Loucy (cell line): Measurements from ENCODE around the gene GPRC5C.

Source experiments
- H2AFZ ChIP-seq: fragments of 200-600 bp; sonication (generic); 2 replicates; pipeline ENCODE4 v1.6.0; 2016; ENCODE audit warnings: antibody characterized with exemption, mild to moderate bottlenecking, low read length, moderate library complexity
- H3F3A ChIP-seq: fragments of 200-600 bp; 2 replicates; pipeline ENCODE4 v1.6.0; 2016; ENCODE audit warnings: antibody characterized with exemption, low read depth, mild to moderate bottlenecking
- H3K27me3 ChIP-seq: fragments of 200-600 bp; sonication (generic); 2 replicates; pipeline ENCODE4 v1.6.1; 2014; ENCODE audit warnings: low read length, mild to moderate bottlenecking; ENCODE audit not compliant: insufficient read depth, poor library complexity, severe bottlenecking
- H3K36me3 ChIP-seq: fragments of 200-600 bp; sonication (generic); 2 replicates; pipeline ENCODE4 v1.6.1; 2016; ENCODE audit warnings: low read length; ENCODE audit not compliant: insufficient read depth
- H3K4me1 ChIP-seq: fragments of 200-600 bp; sonication (generic); 2 replicates; pipeline ENCODE4 v1.5.1; 2014; ENCODE audit warnings: low read length, mild to moderate bottlenecking; ENCODE audit not compliant: insufficient read depth, poor library complexity, severe bottlenecking
- H3K4me2 ChIP-seq: fragments of 200-600 bp; sonication (generic); 2 replicates; pipeline ENCODE4 v1.6.0; 2014; ENCODE audit warnings: antibody characterized with exemption, low read length, low read depth, mild to moderate bottlenecking; ENCODE audit not compliant: poor library complexity, severe bottlenecking
- H3K4me3 ChIP-seq: fragments of 200-600 bp; sonication (generic); 2 replicates; pipeline ENCODE4 v1.5.1; 2014; ENCODE audit warnings: low read length, mild to moderate bottlenecking, mixed read lengths; ENCODE audit not compliant: poor library complexity, severe bottlenecking
- H3K79me2 ChIP-seq: fragments of 200-600 bp; sonication (generic); 2 replicates; pipeline ENCODE4 v1.6.1; 2014; ENCODE audit warnings: low read length; ENCODE audit not compliant: insufficient read depth
- H3K9ac ChIP-seq: fragments of 200-600 bp; sonication (generic); 2 replicates; pipeline ENCODE4 v1.6.0; 2014; ENCODE audit warnings: mild to moderate bottlenecking, low read depth, low read length, moderate library complexity; ENCODE audit not compliant: poor library complexity, severe bottlenecking
- H3K9me2 ChIP-seq: fragments of 200-600 bp; sonication (generic); replicated peaks from 2 replicates; pipeline ENCODE4 v1.6.1; 2016; ENCODE audit warnings: low read depth, low read length, mixed read lengths
- H3K9me3 ChIP-seq: fragments of 200-600 bp; sonication (generic); 2 replicates; pipeline ENCODE4 v1.6.1; 2014; ENCODE audit warnings: mild to moderate bottlenecking, antibody characterized with exemption, low read length, low read depth; ENCODE audit not compliant: insufficient read depth
- H4K20me1 ChIP-seq: fragments of 200-600 bp; sonication (generic); 2 replicates; pipeline ENCODE4 v1.6.0; 2014; ENCODE audit warnings: antibody characterized with exemption, low read length, mild to moderate bottlenecking; ENCODE audit not compliant: insufficient read depth, poor library complexity, severe bottlenecking
- EZH2phosphoT487 ChIP-seq: fragments of 200-600 bp; IDR thresholded peaks from 2 replicates; pipeline ENCODE4 v1.6.1; 2018; ENCODE audit warnings: antibody characterized with exemption, mild to moderate bottlenecking, moderate library complexity, borderline replicate concordance
- TF ChIP-seq, protein P1 (sequence below): fragments of 200-600 bp; sonication (generic); conservative IDR thresholded peaks from 2 replicates; pipeline ENCODE4 v1.5.1; 2014; ENCODE audit warnings: mild to moderate bottlenecking, antibody characterized with exemption, low read length

Gene GPRC5C

DNA sequence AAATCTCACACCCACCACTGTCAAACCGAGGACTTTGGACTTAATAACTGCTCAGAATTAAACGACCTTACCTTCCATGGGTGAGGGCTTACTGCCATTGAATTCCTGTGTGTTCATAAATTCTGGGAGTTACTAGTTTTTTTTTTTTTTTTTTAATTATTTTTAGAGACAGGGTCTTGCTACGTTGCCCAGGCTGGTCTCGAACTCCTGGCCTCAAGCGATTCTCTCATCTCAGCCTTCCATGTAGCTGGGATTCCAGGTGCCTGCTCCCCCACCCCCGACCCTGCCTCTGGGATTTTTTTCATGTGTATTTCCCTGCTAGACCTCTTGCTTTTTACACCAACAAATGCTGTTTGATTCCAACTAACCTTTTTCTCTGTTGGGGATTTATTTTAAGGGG, 19.7 kb downstream of the GPRC5C start:
- no peak overlapping the region for H3K4me2 ChIP-seq
- no peak overlapping the region for H3K4me3 ChIP-seq
- no peaks in the 10 kb centered on the region for H3K27me3 ChIP-seq
- no peaks in the 10 kb centered on the region for H3K9me3 ChIP-seq
- TF ChIP-seq, protein P1, sequence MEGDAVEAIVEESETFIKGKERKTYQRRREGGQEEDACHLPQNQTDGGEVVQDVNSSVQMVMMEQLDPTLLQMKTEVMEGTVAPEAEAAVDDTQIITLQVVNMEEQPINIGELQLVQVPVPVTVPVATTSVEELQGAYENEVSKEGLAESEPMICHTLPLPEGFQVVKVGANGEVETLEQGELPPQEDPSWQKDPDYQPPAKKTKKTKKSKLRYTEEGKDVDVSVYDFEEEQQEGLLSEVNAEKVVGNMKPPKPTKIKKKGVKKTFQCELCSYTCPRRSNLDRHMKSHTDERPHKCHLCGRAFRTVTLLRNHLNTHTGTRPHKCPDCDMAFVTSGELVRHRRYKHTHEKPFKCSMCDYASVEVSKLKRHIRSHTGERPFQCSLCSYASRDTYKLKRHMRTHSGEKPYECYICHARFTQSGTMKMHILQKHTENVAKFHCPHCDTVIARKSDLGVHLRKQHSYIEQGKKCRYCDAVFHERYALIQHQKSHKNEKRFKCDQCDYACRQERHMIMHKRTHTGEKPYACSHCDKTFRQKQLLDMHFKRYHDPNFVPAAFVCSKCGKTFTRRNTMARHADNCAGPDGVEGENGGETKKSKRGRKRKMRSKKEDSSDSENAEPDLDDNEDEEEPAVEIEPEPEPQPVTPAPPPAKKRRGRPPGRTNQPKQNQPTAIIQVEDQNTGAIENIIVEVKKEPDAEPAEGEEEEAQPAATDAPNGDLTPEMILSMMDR: no peak
- no peaks in the 10 kb centered on the region for H3F3A ChIP-seq
- H3K9ac ChIP-seq: no peak overlapping the region
- no peaks in the 10 kb centered on the region for H4K20me1 ChIP-seq
- H3K36me3 ChIP-seq: no peaks in the 10 kb centered on the region
- no peaks in the 10 kb centered on the region for H3K4me1 ChIP-seq
- H3K79me2 ChIP-seq: no peaks in the 10 kb centered on the region
- H2AFZ ChIP-seq: no peak overlapping the region
- H3K9me2 ChIP-seq: no peaks in the 10 kb centered on the region

DNA sequence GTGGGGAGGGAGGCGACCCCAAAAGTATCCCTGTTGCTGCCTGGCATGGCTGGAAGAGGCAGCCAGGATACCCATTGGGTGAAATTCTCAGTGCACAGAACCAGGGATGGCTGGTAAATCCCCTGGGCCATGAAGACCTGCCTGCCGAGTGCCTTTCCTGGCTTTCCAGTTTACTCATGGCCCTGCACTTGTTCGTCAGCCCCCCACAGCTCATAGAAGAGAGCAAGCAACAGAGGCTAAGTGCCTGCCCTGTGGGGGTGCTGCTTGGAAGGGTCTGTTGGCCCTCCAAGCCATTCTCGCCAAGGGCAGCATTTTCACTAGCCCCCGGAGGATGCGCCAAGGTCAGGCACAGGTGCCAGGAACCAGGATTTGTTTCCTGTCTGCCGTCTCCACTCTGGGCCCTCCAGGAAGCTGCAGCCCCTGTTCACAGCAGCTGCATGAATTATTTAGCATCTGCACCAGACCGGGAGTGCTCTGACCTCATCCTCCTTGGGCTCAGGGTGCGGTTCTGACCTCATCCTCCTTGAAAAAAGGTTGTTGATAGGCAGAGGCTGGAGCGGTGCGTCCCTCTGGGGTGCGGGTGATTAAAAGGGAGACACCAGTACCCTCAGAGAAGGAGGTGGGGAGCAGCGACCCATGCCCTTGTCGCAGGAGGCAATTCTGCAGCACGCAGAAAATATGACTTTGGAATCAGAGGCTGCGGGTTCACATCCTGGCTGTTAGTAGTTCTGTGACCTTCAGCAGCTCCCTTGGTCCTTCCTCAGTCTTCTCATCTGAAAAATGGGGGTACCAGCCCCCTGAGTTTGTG, 20.3 kb downstream of the GPRC5C start:
- H3K4me3 ChIP-seq: no peak overlapping the region
- H3K9me2 ChIP-seq: no peaks in the 10 kb centered on the region
- H4K20me1 ChIP-seq: no peaks in the 10 kb centered on the region
- H3F3A ChIP-seq: no peaks in the 10 kb centered on the region
- TF ChIP-seq, protein P1: no peak
- TF ChIP-seq EZH2phosphoT487: no peak
- no peaks in the 10 kb centered on the region for H3K36me3 ChIP-seq
- H3K4me2 ChIP-seq: no peak overlapping the region
- no peak overlapping the region for H2AFZ ChIP-seq
- H3K9me3 ChIP-seq: no peaks in the 10 kb centered on the region
- no peaks in the 10 kb centered on the region for H3K79me2 ChIP-seq
- no peaks in the 10 kb centered on the region for H3K27me3 ChIP-seq
- no peaks in the 10 kb centered on the region for H3K4me1 ChIP-seq
- H3K9ac ChIP-seq: no peak overlapping the region

DNA sequence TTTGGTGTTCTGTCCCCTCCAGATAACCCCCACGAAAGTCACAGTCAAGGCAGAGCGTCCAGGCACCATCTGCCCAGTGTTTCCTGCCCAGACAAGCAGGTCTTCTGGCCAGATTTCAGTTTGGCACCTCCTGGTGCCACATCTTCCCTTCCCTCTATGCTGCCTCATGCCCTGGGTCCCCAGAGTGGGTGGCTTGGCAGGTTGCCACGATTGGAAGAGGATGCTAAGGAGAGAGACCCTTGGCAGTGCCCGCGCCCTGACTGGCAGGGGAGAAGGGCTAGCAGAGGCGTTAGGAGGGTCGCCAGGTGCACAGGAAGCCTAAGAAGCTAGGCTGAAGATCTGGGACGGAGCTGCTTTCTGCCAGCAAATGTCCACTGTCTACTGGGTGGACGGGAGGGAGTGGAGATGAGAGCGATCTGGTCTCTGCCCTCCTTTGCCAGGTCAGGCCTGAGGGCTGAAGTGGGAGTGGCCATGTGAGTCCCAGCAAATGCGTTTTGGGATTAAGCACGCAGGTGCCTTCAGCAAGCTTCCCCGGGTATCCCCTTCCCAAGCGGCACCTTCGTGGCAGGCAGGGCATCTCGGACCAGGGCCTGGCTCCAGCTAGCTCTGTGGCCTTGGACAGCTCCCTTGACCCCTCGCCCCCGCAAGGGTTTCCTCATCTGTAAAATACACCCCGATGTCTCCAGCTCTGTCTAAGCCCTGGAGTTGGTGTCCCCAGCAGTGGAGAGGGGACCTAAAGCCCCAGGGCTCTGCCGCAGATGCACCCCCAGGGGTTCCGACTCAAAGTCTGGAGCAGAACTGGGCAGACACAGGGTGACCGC, 21.2 kb downstream of the GPRC5C start:
- no peaks in the 10 kb centered on the region for H3K79me2 ChIP-seq
- H3K9ac ChIP-seq: no peak overlapping the region
- no peaks in the 10 kb centered on the region for H4K20me1 ChIP-seq
- no peak overlapping the region for H3K4me2 ChIP-seq
- H3K4me1 ChIP-seq: no peaks in the 10 kb centered on the region
- H3F3A ChIP-seq: no peaks in the 10 kb centered on the region
- H2AFZ ChIP-seq: no peak overlapping the region
- no peak overlapping the region for H3K4me3 ChIP-seq
- no peaks in the 10 kb centered on the region for H3K36me3 ChIP-seq
- no peaks in the 10 kb centered on the region for H3K9me3 ChIP-seq
- H3K9me2 ChIP-seq: no peaks in the 10 kb centered on the region
- TF ChIP-seq, protein P1: no peak
- TF ChIP-seq EZH2phosphoT487: no peak
- H3K27me3 ChIP-seq: no peaks in the 10 kb centered on the region
